ENCODE data around the gene C1orf159.

C1orf159 gene

DNA sequence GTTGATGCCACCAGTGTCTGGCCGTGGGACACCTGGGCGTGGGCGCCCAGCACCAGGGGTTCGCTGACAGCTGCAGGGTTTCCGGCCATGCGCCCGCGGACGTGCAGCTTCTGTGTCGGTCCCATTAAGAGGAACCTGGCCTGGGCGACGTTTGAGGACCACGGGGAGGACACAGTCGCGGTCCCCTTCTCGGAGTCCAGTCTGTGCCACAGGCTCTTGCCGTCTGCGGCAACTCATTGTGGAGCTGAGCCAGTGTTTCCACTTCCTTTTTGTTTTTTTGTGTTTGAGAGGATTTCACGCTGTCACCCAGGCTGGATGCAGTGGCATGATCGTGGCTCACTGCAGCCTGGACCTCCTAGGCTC lies 1.6 kb upstream of the C1orf159 start:
- TF ChIP-seq BHLHE40 (IDR thresholded peaks at IDR 0.05; ENCODE audit: borderline replicate concordance) (no peak), ZNF384 (IDR thresholded peaks at IDR 0.05) (no peak), ARNT (IDR thresholded peaks at IDR 0.05) (no peak), NFRKB (IDR thresholded peaks at IDR 0.05) (no peak), SUZ12 (IDR thresholded peaks at IDR 0.05) (no peak), LEF1 (IDR thresholded peaks at IDR 0.05; ENCODE audit: borderline replicate concordance) (no peak), FOXK2 (IDR thresholded peaks at IDR 0.05) (no peak), FOXM1 (IDR thresholded peaks at IDR 0.05; ENCODE audit: borderline replicate concordance) (no peak), TARDBP (IDR thresholded peaks at IDR 0.05) (no peak), HDGF (IDR thresholded peaks at IDR 0.05; ENCODE audit: borderline replicate concordance) (no peak), FOXA1 (IDR thresholded peaks at IDR 0.05) (no peak), CTBP1 (IDR thresholded peaks at IDR 0.05; ENCODE audit: borderline replicate concordance) (no peak), SP1 (IDR thresholded peaks at IDR 0.05) (no peak), PKNOX1 (IDR thresholded peaks at IDR 0.05) (no peak), L3MBTL2 (conservative IDR thresholded peaks at IDR 0.05) (no peak), ELF4 (IDR thresholded peaks at IDR 0.05) (no peak)
- ChIA-PET POLR2A (no interaction called here), CTCF (interaction anchor here (0.6 kb wide), 1 partner anchor 119 kb away, joined by 3 read pairs; no protein-coding TSS in a partner anchor)
- DNase-seq (ENCODE audit: extremely low spot score) = no peak

DNA sequence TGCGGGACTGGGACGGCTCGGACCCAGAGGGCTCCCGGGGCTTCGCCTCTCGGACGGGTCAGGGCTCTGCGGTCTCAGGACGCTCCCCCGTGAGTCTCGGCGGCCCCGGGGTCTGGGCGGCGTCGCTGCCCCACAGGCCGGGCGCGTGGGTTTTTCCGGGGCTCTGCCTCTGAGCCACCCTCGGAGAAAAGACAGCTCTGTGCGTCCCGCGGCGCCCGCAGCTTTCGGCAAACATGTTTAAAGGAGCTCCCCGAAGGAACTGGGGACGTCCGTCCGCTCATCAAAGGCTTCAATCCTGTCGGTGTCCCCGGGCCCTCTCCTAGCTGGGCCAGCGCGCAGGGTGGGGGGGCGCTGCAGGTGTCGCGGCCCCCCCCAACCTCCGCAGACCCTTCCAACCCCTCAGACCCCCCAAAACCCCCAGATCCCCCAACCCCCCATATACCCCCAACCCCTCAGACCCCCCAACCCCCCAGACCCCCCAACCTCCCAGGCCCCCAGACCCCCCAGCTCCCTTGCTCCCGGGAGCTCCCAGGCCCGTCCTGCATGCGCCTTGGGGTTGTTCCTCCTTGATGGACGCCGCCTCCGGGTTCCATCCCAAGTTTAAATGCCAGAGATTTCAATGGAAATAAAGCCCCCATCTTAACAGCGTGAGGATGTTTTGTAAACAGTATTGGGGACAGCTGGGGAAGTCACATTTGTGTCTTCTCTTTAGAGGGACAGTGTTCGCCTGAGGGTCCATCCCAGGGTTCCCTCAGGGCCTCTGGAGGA lies 996 bp upstream of the C1orf159 start:
- POLR2A ChIA-PET = no interaction called here

GRCh38 chr1:1115136-1115785 lies 628 bp downstream of the C1orf159 start:
- DNase-seq (ENCODE audit: extremely low spot score) = no peak
- TF ChIP-seq ARNT (IDR thresholded peaks at IDR 0.05) = no peak
- TF ChIP-seq L3MBTL2 (conservative IDR thresholded peaks at IDR 0.05) = 0 out of 2 replicates have a peak, but pooled peaks have one; percentile 23
- POLR2A ChIA-PET = interaction anchor here (1.4 kb wide), 1 partner anchor 14 kb away, joined by 3 read pairs; no protein-coding TSS in a partner anchor
- CTCF ChIA-PET = no interaction called here

More for the DNA sequence above, 996 bp upstream of the C1orf159 start:
- CTCF ChIA-PET = interaction anchor here (0.6 kb wide), 1 partner anchor 120 kb away, joined by 3 read pairs; no protein-coding TSS in a partner anchor
- TF ChIP-seq LEF1 (IDR thresholded peaks at IDR 0.05; ENCODE audit: borderline replicate concordance) = 0 out of 2 replicates have a peak, but pooled peaks have one; percentile 35
- no peak for TF ChIP-seq L3MBTL2 (conservative IDR thresholded peaks at IDR 0.05)
- no peak for TF ChIP-seq ARNT (IDR thresholded peaks at IDR 0.05)
- DNase-seq (ENCODE audit: extremely low spot score) = no peak

- POLR2A ChIA-PET = interaction anchor here (1.4 kb wide), 1 partner anchor 13 kb away, joined by 3 read pairs; no protein-coding TSS in a partner anchor
- CTCF ChIA-PET = no interaction called here
- no peak for TF ChIP-seq ELF4 (IDR thresholded peaks at IDR 0.05)
- TF ChIP-seq FOXA1 (IDR thresholded peaks at IDR 0.05) = no peak
- TF ChIP-seq NFRKB (IDR thresholded peaks at IDR 0.05) = no peak
- TF ChIP-seq SUZ12 (IDR thresholded peaks at IDR 0.05) = no peak
- TF ChIP-seq ARNT (IDR thresholded peaks at IDR 0.05) = no peak
- TF ChIP-seq ZNF384 (IDR thresholded peaks at IDR 0.05) = no peak
- TF ChIP-seq L3MBTL2 (conservative IDR thresholded peaks at IDR 0.05) = no peak
- no peak for TF ChIP-seq FOXK2 (IDR thresholded peaks at IDR 0.05)
- TF ChIP-seq PKNOX1 (IDR thresholded peaks at IDR 0.05) = no peak
- no peak for TF ChIP-seq BHLHE40 (IDR thresholded peaks at IDR 0.05; ENCODE audit: borderline replicate concordance)
- no peak for DNase-seq (ENCODE audit: extremely low spot score)
Measured at GRCh38 chr1:1114431-1114830, 1.5 kb downstream of the C1orf159 start.

GRCh38 chr1:1112237-1112985 lies 3.5 kb downstream of the C1orf159 start:
- POLR2A ChIA-PET = no interaction called here
- CTCF ChIA-PET = no interaction called here
- TF ChIP-seq HDGF (IDR thresholded peaks at IDR 0.05; ENCODE audit: borderline replicate concordance) (no peak), L3MBTL2 (conservative IDR thresholded peaks at IDR 0.05) (0 out of 2 replicates have a peak, but pooled peaks have one; percentile 21)
- no peak for DNase-seq (ENCODE audit: extremely low spot score)

DNA sequence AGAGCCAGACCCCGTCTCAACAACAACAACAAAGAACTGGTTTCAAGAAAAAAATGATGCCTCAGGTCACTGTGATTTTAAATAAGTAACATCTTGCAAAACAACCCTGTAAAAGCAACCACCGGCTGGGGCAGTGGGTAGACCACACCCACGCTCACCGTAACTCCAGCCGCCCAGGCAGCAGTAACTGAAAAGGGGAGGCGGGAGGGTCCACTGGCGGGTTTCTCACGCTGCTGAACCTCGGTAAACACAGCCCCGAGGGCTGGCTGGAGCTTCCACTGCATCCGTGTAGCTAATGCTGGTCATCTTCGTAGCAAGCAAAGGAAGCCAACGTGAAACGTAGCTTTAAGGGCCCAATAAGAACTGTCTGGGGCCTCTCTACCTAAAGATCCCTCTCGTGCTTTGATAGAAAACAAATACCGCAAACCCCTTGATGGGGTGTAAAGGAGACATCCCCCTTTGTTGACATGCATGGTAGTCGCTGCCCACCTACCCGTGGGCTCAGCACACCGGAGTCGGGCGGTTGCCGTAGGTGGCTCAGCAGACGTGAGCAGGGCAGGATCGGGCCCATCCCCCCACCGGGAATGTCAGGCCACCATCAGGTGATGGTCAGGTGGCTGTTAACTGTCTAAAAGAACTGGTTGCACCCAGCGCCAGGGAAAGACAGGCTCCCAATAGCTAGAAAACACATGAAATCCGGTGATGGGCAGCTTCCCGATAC lies 4.2 kb downstream of the C1orf159 start:
- ChIA-PET CTCF (no interaction called here), POLR2A (no interaction called here)
- no peak for TF ChIP-seq NFRKB (IDR thresholded peaks at IDR 0.05)
- TF ChIP-seq L3MBTL2 (conservative IDR thresholded peaks at IDR 0.05) = no peak
- no peak for TF ChIP-seq PKNOX1 (IDR thresholded peaks at IDR 0.05)
- TF ChIP-seq LEF1 (IDR thresholded peaks at IDR 0.05; ENCODE audit: borderline replicate concordance) = no peak
- TF ChIP-seq SUZ12 (IDR thresholded peaks at IDR 0.05) = no peak
- no peak for TF ChIP-seq ZNF384 (IDR thresholded peaks at IDR 0.05)
- TF ChIP-seq ELF4 (IDR thresholded peaks at IDR 0.05) = no peak
- no peak for TF ChIP-seq FOXM1 (IDR thresholded peaks at IDR 0.05; ENCODE audit: borderline replicate concordance)
- TF ChIP-seq BHLHE40 (IDR thresholded peaks at IDR 0.05; ENCODE audit: borderline replicate concordance) = no peak
- no peak for TF ChIP-seq ARNT (IDR thresholded peaks at IDR 0.05)
- TF ChIP-seq FOXA1 (IDR thresholded peaks at IDR 0.05) = no peak
- TF ChIP-seq CTBP1 (IDR thresholded peaks at IDR 0.05; ENCODE audit: borderline replicate concordance) = no peak
- TF ChIP-seq TARDBP (IDR thresholded peaks at IDR 0.05) = no peak
- TF ChIP-seq HDGF (IDR thresholded peaks at IDR 0.05; ENCODE audit: borderline replicate concordance) = no peak
- TF ChIP-seq FOXK2 (IDR thresholded peaks at IDR 0.05) = no peak
- TF ChIP-seq SP1 (IDR thresholded peaks at IDR 0.05) = no peak
- DNase-seq (ENCODE audit: extremely low spot score) = no peak

Data from HEK293T (cell line).